Central memory CD8-positive, alpha-beta T cell (primary cell): ENCODE measurements around the gene CCDC112.

ENCODE experiments used
- ATAC-seq: fragments of 150-1000 bp; cut with Tn5 transposase; replicated peaks from 2 replicates; pipeline ENCODE4 v1.10.0; 2022; ENCODE audit warnings: mild to moderate bottlenecking, moderate FRiP score, moderate number of reproducible peaks; ENCODE audit not compliant: poor library complexity, severe bottlenecking; ENCODE audit errors: extremely low read depth
- DNase-seq, 2 donors: peaks; one replicate each; pipeline ENCODE4 v3.0.0; 2021; ENCODE audit warnings: low spot score in 2 of 2
- H3K27ac Mint-ChIP-seq: one replicate; pipeline ENCODE4 v1.8.0; 2022; ENCODE audit warnings: low read depth, mild to moderate bottlenecking, moderate library complexity, mixed read lengths
- H3K27me3 Mint-ChIP-seq: one replicate; pipeline ENCODE4 v1.8.0; 2022; ENCODE audit warnings: mixed read lengths
- H3K36me3 Mint-ChIP-seq: one replicate; pipeline ENCODE4 v1.8.0; 2022; ENCODE audit warnings: mild to moderate bottlenecking, moderate library complexity, mixed read lengths; ENCODE audit not compliant: insufficient read depth
- H3K4me1 Mint-ChIP-seq: one replicate; pipeline ENCODE4 v1.8.0; 2022; ENCODE audit warnings: mixed read lengths
- H3K4me3 Mint-ChIP-seq: one replicate; pipeline ENCODE4 v1.8.0; 2022; ENCODE audit warnings: mild to moderate bottlenecking, moderate library complexity, mixed read lengths
- H3K9me3 Mint-ChIP-seq: one replicate; pipeline ENCODE4 v1.8.0; 2022; ENCODE audit warnings: mixed read lengths

CCDC112 gene

GRCh38 chr5:115241881-115242642 is 54.4 kb downstream of the CCDC112 start:
- H3K27ac Mint-ChIP-seq, result no peak overlapping the region
- DNase-seq, result no peak
- H3K4me1 Mint-ChIP-seq, result peaks cover 6% of the 10 kb centered on the region
- no peak for ATAC-seq
- H3K9me3 Mint-ChIP-seq, result no peaks in the 10 kb centered on the region
- peaks cover 25% of the 10 kb centered on the region for H3K36me3 Mint-ChIP-seq
- H3K27me3 Mint-ChIP-seq, result no peaks in the 10 kb centered on the region
- no peak overlapping the region for H3K4me3 Mint-ChIP-seq

GRCh38 chr5:115237066-115237465 is 59.4 kb downstream of the CCDC112 start:
- Mint-ChIP-seq H3K4me1 (peaks cover 8% of the 10 kb centered on the region), H3K27ac (no peak overlapping the region), H3K9me3 (no peaks in the 10 kb centered on the region), H3K27me3 (no peaks in the 10 kb centered on the region), H3K36me3 (peaks cover 37% of the 10 kb centered on the region), H3K4me3 (no peak overlapping the region)
- ATAC-seq (no peak), DNase-seq (no peak)

- ATAC-seq (no peak), DNase-seq (no peak)
- Mint-ChIP-seq H3K27ac (no peak overlapping the region), H3K4me3 (no peak overlapping the region), H3K9me3 (no peaks in the 10 kb centered on the region), H3K27me3 (no peaks in the 10 kb centered on the region), H3K36me3 (peaks cover 38% of the 10 kb centered on the region), H3K4me1 (peaks cover 11% of the 10 kb centered on the region)
These were observed 59.9 kb downstream of the CCDC112 start for GRCh38 chr5:115236599-115236998.

GRCh38 chr5:115231598-115231997 is 64.9 kb downstream of the CCDC112 start:
- H3K4me1 Mint-ChIP-seq, result peaks cover 11% of the 10 kb centered on the region
- H3K4me3 Mint-ChIP-seq, result no peak overlapping the region
- H3K36me3 Mint-ChIP-seq, result peaks cover 35% of the 10 kb centered on the region
- H3K27me3 Mint-ChIP-seq, result no peaks in the 10 kb centered on the region
- ATAC-seq (no peak), DNase-seq (no peak)
- no peak overlapping the region for H3K27ac Mint-ChIP-seq
- no peaks in the 10 kb centered on the region for H3K9me3 Mint-ChIP-seq

GRCh38 chr5:115229606-115230005 is 66.8 kb downstream of the CCDC112 start:
- no peak overlapping the region for H3K27ac Mint-ChIP-seq
- H3K4me3 Mint-ChIP-seq, result no peak overlapping the region
- ATAC-seq (no peak), DNase-seq (no peak)
- H3K9me3 Mint-ChIP-seq, result no peaks in the 10 kb centered on the region
- H3K36me3 Mint-ChIP-seq, result peaks cover 35% of the 10 kb centered on the region
- H3K27me3 Mint-ChIP-seq, result no peaks in the 10 kb centered on the region
- peaks cover 11% of the 10 kb centered on the region for H3K4me1 Mint-ChIP-seq

- H3K4me1 Mint-ChIP-seq, result peaks cover 5% of the 10 kb centered on the region
These were observed 69.2 kb downstream of the CCDC112 start for GRCh38 chr5:115227281-115227680.

More at GRCh38 chr5:115227281-115227680, 69.2 kb downstream of the CCDC112 start:
- Mint-ChIP-seq H3K9me3 (no peaks in the 10 kb centered on the region), H3K27ac (no peak overlapping the region), H3K27me3 (no peaks in the 10 kb centered on the region), H3K4me3 (no peak overlapping the region), H3K36me3 (peaks cover 33% of the 10 kb centered on the region)
- ATAC-seq, result no peak
- DNase-seq, result no peak
